HepG2 (cell line): Measurements from ENCODE around the gene OPRM1. TPM values are rescaled to one million over a fixed set of nuclear protein-coding genes. Genes with fewer than 3 reads are reported as not detected.

Experiments used
- AKAP8 ChIP-seq: sonication (generic); formaldehyde crosslinking; IDR thresholded peaks from 2 replicates; pipeline ENCODE4 v1.5.1; 2020; ENCODE audit warnings: mild to moderate bottlenecking, missing genetic modification reagents
- ARID2 ChIP-seq: sonication (generic); formaldehyde crosslinking; IDR thresholded peaks from 2 replicates; pipeline ENCODE4 v1.8.1; 2022; ENCODE audit warnings: mild to moderate bottlenecking, missing genetic modification reagents, borderline replicate concordance
- CREB3 ChIP-seq: sonication (generic); formaldehyde crosslinking; IDR thresholded peaks from 2 replicates; pipeline ENCODE4 v1.5.0; 2020; ENCODE audit warnings: missing genetic modification reagents
- MNT ChIP-seq: fragments of 450-650 bp; IDR thresholded peaks from 2 replicates; pipeline ENCODE4 v1.6.1; 2016
- NRL ChIP-seq: sonication (generic); formaldehyde crosslinking; IDR thresholded peaks from 2 replicates; pipeline ENCODE4 v1.5.0; 2020; ENCODE audit warnings: missing genetic modification reagents, mild to moderate bottlenecking, moderate library complexity, borderline replicate concordance
- SKIL ChIP-seq: sonication (generic); formaldehyde crosslinking; IDR thresholded peaks from 2 replicates; pipeline ENCODE4 v1.8.0; 2022; ENCODE audit warnings: missing genetic modification reagents, mild to moderate bottlenecking, moderate library complexity, borderline replicate concordance
- ZFYVE20 ChIP-seq: sonication (generic); formaldehyde crosslinking; IDR thresholded peaks from 2 replicates; pipeline ENCODE4 v1.8.0; 2023; ENCODE audit warnings: low read depth, mild to moderate bottlenecking, moderate library complexity, missing genetic modification reagents, borderline replicate concordance
- ZNF329 ChIP-seq: sonication (generic); formaldehyde crosslinking; IDR thresholded peaks from 2 replicates; pipeline ENCODE4 v1.9.0; 2021; ENCODE audit warnings: low read depth, mild to moderate bottlenecking, missing genetic modification reagents
- ZNF331 ChIP-seq: sonication (generic); formaldehyde crosslinking; IDR thresholded peaks from 2 replicates; pipeline ENCODE4 v1.4.0; 2020; ENCODE audit warnings: missing genetic modification reagents
- ZNF503 ChIP-seq: sonication (generic); formaldehyde crosslinking; IDR thresholded peaks from 2 replicates; pipeline ENCODE4 v1.4.0; 2020; ENCODE audit warnings: missing genetic modification reagents
- ZNF550 ChIP-seq: sonication (generic); formaldehyde crosslinking; IDR thresholded peaks from 2 replicates; pipeline ENCODE4 v1.4.0; 2020; ENCODE audit warnings: mild to moderate bottlenecking, missing genetic modification reagents, borderline replicate concordance
- ZNF597 ChIP-seq: sonication (generic); formaldehyde crosslinking; IDR thresholded peaks from 2 replicates; pipeline ENCODE4 v1.5.0; 2020; ENCODE audit warnings: missing genetic modification reagents
- ZNF775 ChIP-seq: sonication (generic); formaldehyde crosslinking; IDR thresholded peaks from 2 replicates; pipeline ENCODE4 v1.4.0; 2020; ENCODE audit warnings: missing genetic modification reagents, mild to moderate bottlenecking, moderate library complexity, borderline replicate concordance
- ZNF788 ChIP-seq: sonication (generic); formaldehyde crosslinking; IDR thresholded peaks from 2 replicates; pipeline ENCODE4 v1.5.0; 2020; ENCODE audit warnings: mild to moderate bottlenecking, missing genetic modification reagents, borderline replicate concordance
- polyA plus RNA-seq, 8 experiments: library from polyadenylated mRNA; depleted of rRNA in 3 of 8; stranded (reverse) in 7 of 8; unstranded in 1 of 8; fragments of >200 nt; fragmentation: Illumina TruSeq in 4 of 8; extraction: Trizol in 4 of 8; gene quantifications; 2 replicates each; pipeline versions ENCODE4 v1.2.1 to v1.2.3, GENCODE V29; 2011 to 2016; ENCODE audit warnings: low read depth in 4 of 8, missing spikeins in 1 of 8, mixed read lengths in 1 of 8; ENCODE audit not compliant: insufficient read depth in 1 of 8
- total RNA-seq, 5 experiments: library from RNA; depleted of rRNA; stranded (reverse); fragments of >200 nt; fragmentation: Illumina TruSeq; extraction: Trizol; gene quantifications; 2 replicates each; pipeline ENCODE4 v1.2.3, GENCODE V29; 2016; ENCODE audit warnings: low read depth in 1 of 5
- TF ChIP-seq, protein P1 (sequence below): sonication (generic); formaldehyde crosslinking; IDR thresholded peaks from 2 replicates; pipeline ENCODE4 v1.5.0; 2020; ENCODE audit warnings: missing genetic modification reagents
- TF ChIP-seq, protein P2 (sequence below): sonication (generic); formaldehyde crosslinking; IDR thresholded peaks from 2 replicates; pipeline ENCODE4 v1.9.0; 2021; ENCODE audit warnings: missing genetic modification reagents, mild to moderate bottlenecking, borderline replicate concordance

The OPRM1 gene
- total and polyA plus RNA-seq, 2 of the 13 experiments (the other 11 are each of a cell fraction or from before 2014, with no cell fraction given) = not detected

DNA sequence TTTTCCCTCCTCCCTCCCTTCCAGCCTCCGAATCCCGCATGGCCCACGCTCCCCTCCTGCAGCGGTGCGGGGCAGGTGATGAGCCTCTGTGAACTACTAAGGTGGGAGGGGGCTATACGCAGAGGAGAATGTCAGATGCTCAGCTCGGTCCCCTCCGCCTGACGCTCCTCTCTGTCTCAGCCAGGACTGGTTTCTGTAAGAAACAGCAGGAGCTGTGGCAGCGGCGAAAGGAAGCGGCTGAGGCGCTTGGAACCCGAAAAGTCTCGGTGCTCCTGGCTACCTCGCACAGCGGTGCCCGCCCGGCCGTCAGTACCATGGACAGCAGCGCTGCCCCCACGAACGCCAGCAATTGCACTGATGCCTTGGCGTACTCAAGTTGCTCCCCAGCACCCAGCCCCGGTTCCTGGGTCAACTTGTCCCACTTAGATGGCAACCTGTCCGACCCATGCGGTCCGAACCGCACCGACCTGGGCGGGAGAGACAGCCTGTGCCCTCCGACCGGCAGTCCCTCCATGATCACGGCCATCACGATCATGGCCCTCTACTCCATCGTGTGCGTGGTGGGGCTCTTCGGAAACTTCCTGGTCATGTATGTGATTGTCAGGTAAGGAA is at the start of gene OPRM1 (continued):
- TF ChIP-seq CREB3 (CRISPR knock-in tag) (peak; percentile 75; the same call in 1 of the 2 replicates), ZFYVE20 (0 out of 2 replicates have a peak, but pooled peaks have one; percentile 28), ZNF775 (no peak), ZNF597 (CRISPR knock-in tag) (no peak), AKAP8 (CRISPR knock-in tag) (no peak), ZNF329 (peak; percentile 58; the same call in 1 of the 2 replicates), MNT (no peak), ZNF550 (CRISPR knock-in tag) (no peak), NRL (peak; percentile 81), SKIL (CRISPR knock-in tag) (peak; percentile 60; the same call in 1 of the 2 replicates), ZNF331 (CRISPR knock-in tag) (peak; percentile 93), ZNF503 (no peak), ZNF788 (CRISPR knock-in tag) (no peak), ARID2 (no peak)
- TF ChIP-seq, protein P1, sequence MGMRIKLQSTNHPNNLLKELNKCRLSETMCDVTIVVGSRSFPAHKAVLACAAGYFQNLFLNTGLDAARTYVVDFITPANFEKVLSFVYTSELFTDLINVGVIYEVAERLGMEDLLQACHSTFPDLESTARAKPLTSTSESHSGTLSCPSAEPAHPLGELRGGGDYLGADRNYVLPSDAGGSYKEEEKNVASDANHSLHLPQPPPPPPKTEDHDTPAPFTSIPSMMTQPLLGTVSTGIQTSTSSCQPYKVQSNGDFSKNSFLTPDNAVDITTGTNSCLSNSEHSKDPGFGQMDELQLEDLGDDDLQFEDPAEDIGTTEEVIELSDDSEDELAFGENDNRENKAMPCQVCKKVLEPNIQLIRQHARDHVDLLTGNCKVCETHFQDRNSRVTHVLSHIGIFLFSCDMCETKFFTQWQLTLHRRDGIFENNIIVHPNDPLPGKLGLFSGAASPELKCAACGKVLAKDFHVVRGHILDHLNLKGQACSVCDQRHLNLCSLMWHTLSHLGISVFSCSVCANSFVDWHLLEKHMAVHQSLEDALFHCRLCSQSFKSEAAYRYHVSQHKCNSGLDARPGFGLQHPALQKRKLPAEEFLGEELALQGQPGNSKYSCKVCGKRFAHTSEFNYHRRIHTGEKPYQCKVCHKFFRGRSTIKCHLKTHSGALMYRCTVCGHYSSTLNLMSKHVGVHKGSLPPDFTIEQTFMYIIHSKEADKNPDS (CRISPR knock-in tag) = no peak
- TF ChIP-seq, protein P2, sequence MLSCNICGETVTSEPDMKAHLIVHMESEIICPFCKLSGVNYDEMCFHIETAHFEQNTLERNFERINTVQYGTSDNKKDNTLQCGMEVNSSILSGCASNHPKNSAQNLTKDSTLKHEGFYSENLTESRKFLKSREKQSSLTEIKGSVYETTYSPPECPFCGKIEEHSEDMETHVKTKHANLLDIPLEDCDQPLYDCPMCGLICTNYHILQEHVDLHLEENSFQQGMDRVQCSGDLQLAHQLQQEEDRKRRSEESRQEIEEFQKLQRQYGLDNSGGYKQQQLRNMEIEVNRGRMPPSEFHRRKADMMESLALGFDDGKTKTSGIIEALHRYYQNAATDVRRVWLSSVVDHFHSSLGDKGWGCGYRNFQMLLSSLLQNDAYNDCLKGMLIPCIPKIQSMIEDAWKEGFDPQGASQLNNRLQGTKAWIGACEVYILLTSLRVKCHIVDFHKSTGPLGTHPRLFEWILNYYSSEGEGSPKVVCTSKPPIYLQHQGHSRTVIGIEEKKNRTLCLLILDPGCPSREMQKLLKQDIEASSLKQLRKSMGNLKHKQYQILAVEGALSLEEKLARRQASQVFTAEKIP = no peak
